ENCODE data around the gene PTGFRN.

DNA sequence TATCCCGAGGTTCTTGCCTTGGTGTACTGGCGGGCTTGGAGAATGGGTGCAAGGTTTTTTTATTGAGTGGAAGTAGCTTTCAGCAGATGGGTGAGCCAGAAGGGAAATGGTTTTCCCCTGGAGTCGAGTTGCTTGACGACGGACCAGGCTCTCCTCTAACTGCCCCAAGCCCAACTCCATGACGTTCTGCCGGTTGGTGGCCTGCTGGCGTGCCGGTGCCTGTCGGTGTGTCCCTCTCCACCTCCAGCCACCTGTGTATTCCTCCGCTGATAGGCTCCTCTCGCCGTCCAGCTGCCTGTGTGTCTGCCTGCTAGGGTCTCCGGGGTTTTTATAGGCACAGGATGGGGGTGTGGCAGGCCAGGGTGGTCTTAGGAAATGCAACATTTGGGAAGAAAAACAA lies 34.3 kb upstream of the PTGFRN start:
- TF ChIP-seq, protein P1, sequence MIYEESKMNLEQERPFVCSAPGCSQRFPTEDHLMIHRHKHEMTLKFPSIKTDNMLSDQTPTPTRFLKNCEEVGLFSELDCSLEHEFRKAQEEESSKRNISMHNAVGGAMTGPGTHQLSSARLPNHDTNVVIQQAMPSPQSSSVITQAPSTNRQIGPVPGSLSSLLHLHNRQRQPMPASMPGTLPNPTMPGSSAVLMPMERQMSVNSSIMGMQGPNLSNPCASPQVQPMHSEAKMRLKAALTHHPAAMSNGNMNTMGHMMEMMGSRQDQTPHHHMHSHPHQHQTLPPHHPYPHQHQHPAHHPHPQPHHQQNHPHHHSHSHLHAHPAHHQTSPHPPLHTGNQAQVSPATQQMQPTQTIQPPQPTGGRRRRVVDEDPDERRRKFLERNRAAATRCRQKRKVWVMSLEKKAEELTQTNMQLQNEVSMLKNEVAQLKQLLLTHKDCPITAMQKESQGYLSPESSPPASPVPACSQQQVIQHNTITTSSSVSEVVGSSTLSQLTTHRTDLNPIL (CRISPR knock-in tag; IDR thresholded peaks at IDR 0.05; ENCODE audit: low read depth) = no peak
- no peak for TF ChIP-seq OSR1 (CRISPR knock-in tag; IDR thresholded peaks at IDR 0.05)
- TF ChIP-seq ZFP3 (CRISPR knock-in tag; IDR thresholded peaks at IDR 0.05) = no peak
- TF ChIP-seq, protein P2, sequence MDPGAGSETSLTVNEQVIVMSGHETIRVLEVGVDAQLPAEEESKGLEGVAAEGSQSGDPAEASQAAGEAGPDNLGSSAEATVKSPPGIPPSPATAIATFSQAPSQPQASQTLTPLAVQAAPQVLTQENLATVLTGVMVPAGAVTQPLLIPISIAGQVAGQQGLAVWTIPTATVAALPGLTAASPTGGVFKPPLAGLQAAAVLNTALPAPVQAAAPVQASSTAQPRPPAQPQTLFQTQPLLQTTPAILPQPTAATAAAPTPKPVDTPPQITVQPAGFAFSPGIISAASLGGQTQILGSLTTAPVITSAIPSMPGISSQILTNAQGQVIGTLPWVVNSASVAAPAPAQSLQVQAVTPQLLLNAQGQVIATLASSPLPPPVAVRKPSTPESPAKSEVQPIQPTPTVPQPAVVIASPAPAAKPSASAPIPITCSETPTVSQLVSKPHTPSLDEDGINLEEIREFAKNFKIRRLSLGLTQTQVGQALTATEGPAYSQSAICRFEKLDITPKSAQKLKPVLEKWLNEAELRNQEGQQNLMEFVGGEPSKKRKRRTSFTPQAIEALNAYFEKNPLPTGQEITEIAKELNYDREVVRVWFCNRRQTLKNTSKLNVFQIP (CRISPR knock-in tag; IDR thresholded peaks at IDR 0.05; ENCODE audit: borderline replicate concordance, low read depth) = no peak
- no peak for TF ChIP-seq ZC3H10 (CRISPR knock-in tag; IDR thresholded peaks at IDR 0.05)
- TF ChIP-seq, protein P3, sequence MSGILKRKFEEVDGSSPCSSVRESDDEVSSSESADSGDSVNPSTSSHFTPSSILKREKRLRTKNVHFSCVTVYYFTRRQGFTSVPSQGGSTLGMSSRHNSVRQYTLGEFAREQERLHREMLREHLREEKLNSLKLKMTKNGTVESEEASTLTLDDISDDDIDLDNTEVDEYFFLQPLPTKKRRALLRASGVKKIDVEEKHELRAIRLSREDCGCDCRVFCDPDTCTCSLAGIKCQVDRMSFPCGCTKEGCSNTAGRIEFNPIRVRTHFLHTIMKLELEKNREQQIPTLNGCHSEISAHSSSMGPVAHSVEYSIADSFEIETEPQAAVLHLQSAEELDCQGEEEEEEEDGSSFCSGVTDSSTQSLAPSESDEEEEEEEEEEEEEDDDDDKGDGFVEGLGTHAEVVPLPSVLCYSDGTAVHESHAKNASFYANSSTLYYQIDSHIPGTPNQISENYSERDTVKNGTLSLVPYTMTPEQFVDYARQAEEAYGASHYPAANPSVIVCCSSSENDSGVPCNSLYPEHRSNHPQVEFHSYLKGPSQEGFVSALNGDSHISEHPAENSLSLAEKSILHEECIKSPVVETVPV (CRISPR knock-in tag; IDR thresholded peaks at IDR 0.05) = no peak
- no peak for TF ChIP-seq ZNF8 (CRISPR knock-in tag; IDR thresholded peaks at IDR 0.05)
- no peak for TF ChIP-seq ARNTL (CRISPR knock-in tag; IDR thresholded peaks at IDR 0.05; ENCODE audit: borderline replicate concordance, low read depth)
- no peak for TF ChIP-seq BACH2 (CRISPR knock-in tag; IDR thresholded peaks at IDR 0.05; ENCODE audit: borderline replicate concordance)
- no peak for TF ChIP-seq ISL1 (CRISPR knock-in tag; IDR thresholded peaks at IDR 0.05)
- TF ChIP-seq ZFP30 (CRISPR knock-in tag; IDR thresholded peaks at IDR 0.05) = no peak
- no peak for TF ChIP-seq TCF4 (CRISPR knock-in tag; IDR thresholded peaks at IDR 0.05; ENCODE audit: borderline replicate concordance)
- TF ChIP-seq, protein P4, sequence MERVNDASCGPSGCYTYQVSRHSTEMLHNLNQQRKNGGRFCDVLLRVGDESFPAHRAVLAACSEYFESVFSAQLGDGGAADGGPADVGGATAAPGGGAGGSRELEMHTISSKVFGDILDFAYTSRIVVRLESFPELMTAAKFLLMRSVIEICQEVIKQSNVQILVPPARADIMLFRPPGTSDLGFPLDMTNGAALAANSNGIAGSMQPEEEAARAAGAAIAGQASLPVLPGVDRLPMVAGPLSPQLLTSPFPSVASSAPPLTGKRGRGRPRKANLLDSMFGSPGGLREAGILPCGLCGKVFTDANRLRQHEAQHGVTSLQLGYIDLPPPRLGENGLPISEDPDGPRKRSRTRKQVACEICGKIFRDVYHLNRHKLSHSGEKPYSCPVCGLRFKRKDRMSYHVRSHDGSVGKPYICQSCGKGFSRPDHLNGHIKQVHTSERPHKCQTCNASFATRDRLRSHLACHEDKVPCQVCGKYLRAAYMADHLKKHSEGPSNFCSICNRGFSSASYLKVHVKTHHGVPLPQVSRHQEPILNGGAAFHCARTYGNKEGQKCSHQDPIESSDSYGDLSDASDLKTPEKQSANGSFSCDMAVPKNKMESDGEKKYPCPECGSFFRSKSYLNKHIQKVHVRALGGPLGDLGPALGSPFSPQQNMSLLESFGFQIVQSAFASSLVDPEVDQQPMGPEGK (CRISPR knock-in tag; IDR thresholded peaks at IDR 0.05; ENCODE audit: borderline replicate concordance) = no peak
